IMR-90 (cell line): ENCODE results near the gene OXSR1.

ENCODE experiments used
- CTCF ChIP-seq: conservative IDR thresholded peaks from 2 replicates; pipeline ENCODE4 v1.5.1; 2012; ENCODE audit warnings: mild to moderate bottlenecking, low read depth, low read length, improper control_type of control experiment
- MAFK ChIP-seq: IDR thresholded peaks from 2 replicates; pipeline ENCODE4 v1.6.1; 2012; ENCODE audit warnings: low read depth, low read length, improper control_type of control experiment
- POLR2A ChIP-seq: IDR thresholded peaks from 2 replicates; pipeline ENCODE4 v1.6.1; 2012; ENCODE audit warnings: mild to moderate bottlenecking, low read depth, low read length
- RAD21 ChIP-seq: IDR thresholded peaks from 2 replicates; pipeline ENCODE4 v1.6.1; 2012; ENCODE audit warnings: low read length, improper control_type of control experiment
- RCOR1 ChIP-seq: IDR thresholded peaks from 2 replicates; pipeline ENCODE4 v1.6.1; 2012; ENCODE audit warnings: mild to moderate bottlenecking, low read length, improper control_type of control experiment; ENCODE audit not compliant: insufficient replicate concordance

- TF ChIP-seq RCOR1 (no peak), POLR2A (no peak), RAD21 (no peak), MAFK (no peak), CTCF (no peak)
Measured at GRCh38 chr3:38170722-38171121, 5.4 kb downstream of the OXSR1 start.
